K562 (cell line): Measurements from ENCODE around the gene NF2. TPM values are rescaled to one million over a fixed set of nuclear protein-coding genes. Genes with fewer than 3 reads are reported as not detected.

ENCODE experiments used
- BCL6 ChIP-seq: fragments of 250-450 bp; sonication (Bioruptor Pico); IDR thresholded peaks from 2 replicates; pipeline ENCODE4 v1.4.0; 2020
- CEBPB ChIP-seq: fragments of 450-650 bp; IDR thresholded peaks from 2 replicates; pipeline ENCODE4 v1.6.1; 2016; ENCODE audit warnings: missing genetic modification characterization, missing compliant biosample characterization
- CREB1 ChIP-seq, 2 experiments: sonication (generic) in 1 of 2; formaldehyde crosslinking in 1 of 2; IDR thresholded peaks; 2 replicates each; pipeline versions ENCODE4 v1.6.1 to v1.8.0; 2012 to 2022; ENCODE audit warnings: inconsistent platforms in 1 of 2, mild to moderate bottlenecking in 1 of 2, missing genetic modification reagents in 1 of 2, moderate library complexity in 1 of 2
- ETV6 ChIP-seq, 3 experiments: fragments of 150-350 bp in 1 of 3; sonication (generic) in 1 of 3; formaldehyde crosslinking in 1 of 3; IDR thresholded peaks; 2 replicates each; pipeline versions ENCODE4 v1.6.1 to v1.8.0; 2014 to 2022; ENCODE audit warnings: borderline replicate concordance in 2 of 3, low read depth in 2 of 3, antibody characterized with exemption in 1 of 3, low read length in 1 of 3, mild to moderate bottlenecking in 1 of 3, missing genetic modification reagents in 1 of 3
- NCOR1 ChIP-seq: fragments of 450-650 bp; IDR thresholded peaks from 2 replicates; pipeline ENCODE4 v1.6.1; 2016; ENCODE audit warnings: mild to moderate bottlenecking, moderate library complexity
- NR3C1 ChIP-seq: sonication (generic); formaldehyde crosslinking; IDR thresholded peaks from 2 replicates; pipeline ENCODE4 v1.8.1; 2022; ENCODE audit warnings: missing genetic modification reagents
- NR4A1 ChIP-seq, 2 experiments: fragments of 250-450 bp in 1 of 2; fragments of 450-650 bp in 1 of 2; sonication (Bioruptor Pico) in 1 of 2; IDR thresholded peaks; 2 replicates each; pipeline versions ENCODE4 v1.4.0 to v1.6.1; 2016 to 2020; ENCODE audit warnings: mild to moderate bottlenecking in 2 of 2, missing compliant biosample characterization in 1 of 2, missing genetic modification characterization in 1 of 2, moderate library complexity in 1 of 2
- TCF3 ChIP-seq: sonication (generic); formaldehyde crosslinking; IDR thresholded peaks from 2 replicates; pipeline ENCODE4 v1.4.0; 2020; ENCODE audit warnings: mild to moderate bottlenecking, missing genetic modification reagents
- ZNF354B ChIP-seq: fragments of 250-450 bp; sonication (Bioruptor Pico); IDR thresholded peaks from 2 replicates; pipeline ENCODE4 v1.4.0; 2020
- polyA plus RNA-seq, 8 experiments: library from polyadenylated mRNA; depleted of rRNA in 4 of 8; stranded (reverse) in 5 of 8; unstranded in 3 of 8; fragments of >200 nt; fragmentation: Nextera tagmentation in 2 of 8; fragmentation: Illumina TruSeq in 1 of 8; extraction: Ambion mirVana in 2 of 8; extraction: Trizol in 1 of 8; gene quantifications; 2 replicates each; pipeline versions ENCODE4 v1.2.1 to v1.2.3, GENCODE V29; 2011 to 2014; ENCODE audit warnings: inconsistent platforms in 1 of 8, missing spikeins in 1 of 8
- total RNA-seq, 7 experiments: library from RNA; depleted of rRNA in 6 of 7; stranded (reverse); fragments of >200 nt in 6 of 7; fragmentation: Illumina TruSeq in 2 of 7; extraction: Trizol in 2 of 7; gene quantifications; 2 replicates each; pipeline versions ENCODE4 v1.2.1 to v1.2.3, GENCODE V29; 2011 to 2021; ENCODE audit warnings: low replicate concordance in 1 of 7
- TF ChIP-seq, protein P1 (sequence below): fragments of 450-650 bp; IDR thresholded peaks from 2 replicates; pipeline ENCODE4 v1.7.0; 2016; ENCODE audit warnings: borderline replicate concordance
- TF ChIP-seq, protein P2 (sequence below): sonication (generic); formaldehyde crosslinking; IDR thresholded peaks from 2 replicates; pipeline ENCODE4 v1.8.1; 2023; ENCODE audit warnings: mild to moderate bottlenecking, missing genetic modification reagents

NF2 gene
- total and polyA plus RNA-seq, 9 of the 15 experiments (the other 6 are each of a cell fraction or from before 2014, with no cell fraction given), result 2.2 to 32.5 (median 15.2) TPM

DNA sequence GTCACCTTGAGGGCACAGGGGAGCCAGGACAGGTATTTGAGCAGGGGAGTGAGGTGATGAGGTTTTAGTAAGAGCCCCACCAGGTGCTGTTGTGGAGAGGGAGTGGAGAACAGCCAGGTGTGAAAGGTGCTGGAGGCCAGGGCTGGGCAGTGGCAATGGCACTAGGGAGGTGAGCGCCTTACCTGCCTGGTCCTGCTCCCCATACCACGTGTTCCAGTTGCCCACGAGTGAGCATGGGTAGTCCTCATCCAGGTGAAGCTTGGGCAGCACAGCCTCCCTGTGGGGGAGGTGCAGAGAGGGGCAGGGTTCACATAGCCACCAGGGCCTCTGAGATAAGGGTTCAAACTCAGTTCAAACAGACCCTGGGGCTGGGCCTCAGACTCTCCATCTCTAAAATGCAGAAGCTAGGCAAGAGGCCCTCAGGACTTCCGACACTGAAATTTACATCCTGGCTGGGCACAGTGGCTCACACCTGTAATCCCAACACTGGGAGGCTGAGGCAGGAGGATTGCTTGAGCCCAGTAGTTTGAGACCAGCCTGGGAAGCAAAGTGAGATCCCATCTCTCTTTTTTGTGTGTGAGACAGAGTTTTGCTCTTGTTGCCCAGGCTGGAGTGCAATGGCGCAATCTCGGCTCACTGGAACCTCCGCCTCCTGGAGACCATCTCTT lies 34.3 kb upstream of the NF2 start (continued):
- TF ChIP-seq BCL6 (CRISPR knock-in tag) (no peak), ZNF354B (CRISPR knock-in tag) (no peak), CREB1 (IDR thresholded peaks at IDR 0.05) (no peak), CREB1 (CRISPR knock-in tag; IDR thresholded peaks at IDR 0.05) (no peak), NCOR1 (peak; percentile 48; the same call in 1 of the 2 replicates), NR4A1 (CRISPR knock-in tag; IDR thresholded peaks at IDR 0.05) (no peak), NR4A1 (tag; IDR thresholded peaks at IDR 0.05) (no peak), CEBPB (peak; percentile 86), TCF3 (peak; percentile 62), ETV6 (IDR thresholded peaks at IDR 0.05; ENCODE audit: borderline replicate concordance in 1 of 2, low read depth in 2 of 2, low read length in 1 of 2) (no peak), ETV6 (CRISPR knock-in tag; IDR thresholded peaks at IDR 0.05; ENCODE audit: borderline replicate concordance) (no peak), NR3C1 (CRISPR knock-in tag) (no peak)
- TF ChIP-seq, protein P1, sequence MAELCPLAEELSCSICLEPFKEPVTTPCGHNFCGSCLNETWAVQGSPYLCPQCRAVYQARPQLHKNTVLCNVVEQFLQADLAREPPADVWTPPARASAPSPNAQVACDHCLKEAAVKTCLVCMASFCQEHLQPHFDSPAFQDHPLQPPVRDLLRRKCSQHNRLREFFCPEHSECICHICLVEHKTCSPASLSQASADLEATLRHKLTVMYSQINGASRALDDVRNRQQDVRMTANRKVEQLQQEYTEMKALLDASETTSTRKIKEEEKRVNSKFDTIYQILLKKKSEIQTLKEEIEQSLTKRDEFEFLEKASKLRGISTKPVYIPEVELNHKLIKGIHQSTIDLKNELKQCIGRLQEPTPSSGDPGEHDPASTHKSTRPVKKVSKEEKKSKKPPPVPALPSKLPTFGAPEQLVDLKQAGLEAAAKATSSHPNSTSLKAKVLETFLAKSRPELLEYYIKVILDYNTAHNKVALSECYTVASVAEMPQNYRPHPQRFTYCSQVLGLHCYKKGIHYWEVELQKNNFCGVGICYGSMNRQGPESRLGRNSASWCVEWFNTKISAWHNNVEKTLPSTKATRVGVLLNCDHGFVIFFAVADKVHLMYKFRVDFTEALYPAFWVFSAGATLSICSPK, result no peak
- TF ChIP-seq, protein P2, sequence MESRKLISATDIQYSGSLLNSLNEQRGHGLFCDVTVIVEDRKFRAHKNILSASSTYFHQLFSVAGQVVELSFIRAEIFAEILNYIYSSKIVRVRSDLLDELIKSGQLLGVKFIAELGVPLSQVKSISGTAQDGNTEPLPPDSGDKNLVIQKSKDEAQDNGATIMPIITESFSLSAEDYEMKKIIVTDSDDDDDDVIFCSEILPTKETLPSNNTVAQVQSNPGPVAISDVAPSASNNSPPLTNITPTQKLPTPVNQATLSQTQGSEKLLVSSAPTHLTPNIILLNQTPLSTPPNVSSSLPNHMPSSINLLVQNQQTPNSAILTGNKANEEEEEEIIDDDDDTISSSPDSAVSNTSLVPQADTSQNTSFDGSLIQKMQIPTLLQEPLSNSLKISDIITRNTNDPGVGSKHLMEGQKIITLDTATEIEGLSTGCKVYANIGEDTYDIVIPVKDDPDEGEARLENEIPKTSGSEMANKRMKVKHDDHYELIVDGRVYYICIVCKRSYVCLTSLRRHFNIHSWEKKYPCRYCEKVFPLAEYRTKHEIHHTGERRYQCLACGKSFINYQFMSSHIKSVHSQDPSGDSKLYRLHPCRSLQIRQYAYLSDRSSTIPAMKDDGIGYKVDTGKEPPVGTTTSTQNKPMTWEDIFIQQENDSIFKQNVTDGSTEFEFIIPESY (CRISPR knock-in tag), result no peak
